Measurements from ENCODE around the gene PANK4. TPM values are rescaled to one million over a fixed set of nuclear protein-coding genes. Genes with fewer than 3 reads are reported as not detected.

Gene PANK4
- polyA plus RNA-seq, 1 donor (not counting 4 experiments of a cell fraction or from before 2014, with no cell fraction given), result 14.5 TPM

DNA sequence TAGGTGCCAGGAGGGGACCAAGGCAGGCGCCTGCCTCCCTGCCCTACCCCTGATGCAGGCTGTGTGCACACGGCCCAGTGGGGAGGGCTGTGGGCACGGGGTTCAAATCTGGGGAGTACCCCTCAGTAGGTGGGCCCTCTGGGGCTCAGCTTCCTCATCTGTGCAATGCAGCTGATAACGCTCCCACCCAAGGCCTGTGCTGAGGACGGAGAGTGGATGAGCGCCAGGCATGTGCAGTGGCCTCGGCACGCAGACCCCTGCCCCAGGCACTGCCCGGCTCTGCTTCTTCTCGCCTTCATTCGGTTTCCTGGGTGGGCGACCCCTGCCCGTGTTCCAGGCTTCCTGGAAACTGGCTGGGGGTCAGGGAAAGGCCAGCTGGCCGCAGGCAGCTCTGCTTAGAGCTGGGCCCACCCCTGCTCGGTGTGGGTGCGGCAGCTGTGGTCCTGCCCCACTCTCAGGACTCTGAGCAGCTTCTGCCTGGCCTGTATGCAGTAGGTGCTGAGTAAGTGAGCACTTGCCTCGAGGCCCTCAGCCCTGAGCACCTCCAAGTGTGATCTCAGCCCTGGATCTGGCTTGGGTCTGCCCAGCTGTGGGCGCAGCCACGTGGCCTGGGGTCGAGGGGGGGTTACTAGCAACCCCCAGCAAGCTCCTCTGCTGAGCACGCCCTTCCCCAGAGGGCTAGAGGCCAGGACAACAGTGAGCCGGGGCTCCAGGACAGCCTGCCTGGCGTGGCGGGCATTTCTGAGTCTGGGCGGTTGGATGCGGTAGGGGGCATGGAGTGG, 17.9 kb upstream of the PANK4 start:
- Histone ChIP-seq H2AFZ (ENCODE audit: control insufficient read depth, low read length) (no peak overlapping the region), H4K20me1 (ENCODE audit: control insufficient read depth, extremely low read depth, insufficient read depth, low read length) (no peaks in the 10 kb centered on the region), H3K4me2 (ENCODE audit: control insufficient read depth, extremely low read depth, insufficient read depth, low read depth, low read length) (no peak overlapping the region), H3K4me1 (ENCODE audit: control insufficient read depth, extremely low read depth, insufficient read depth, low read length) (peaks cover 35% of the 10 kb centered on the region), H3K27ac (ENCODE audit: control insufficient read depth, insufficient read depth, low read length) (no peak overlapping the region), H3K27me3 (ENCODE audit: control insufficient read depth, extremely low read depth, insufficient read depth, low read length) (no peaks in the 10 kb centered on the region), H3K9me1 (ENCODE audit: control insufficient read depth, extremely low read depth, insufficient read depth, low read length) (no peaks in the 10 kb centered on the region), H3K9me3 (ENCODE audit: control insufficient read depth, low read depth, low read length) (no peaks in the 10 kb centered on the region), H3K4me3 (ENCODE audit: control insufficient read depth in 2 of 3, extremely low read depth in 1 of 3, insufficient read depth in 2 of 3, low read depth in 1 of 3, low read length in 3 of 3) (no peak overlapping the region), H3K9ac (ENCODE audit: control insufficient read depth, extremely low read depth, insufficient read depth, low read length) (no peak overlapping the region), H3K36me3 (ENCODE audit: control insufficient read depth in 2 of 2, extremely low read depth in 1 of 2, insufficient read depth in 2 of 2, low read length in 2 of 2) (no peaks in the 10 kb centered on the region), H3K79me2 (ENCODE audit: control insufficient read depth, insufficient read depth, low read length) (no peaks in the 10 kb centered on the region)
- dilution Hi-C loops (cut with MboI; ENCODE audit: extremely low pct_ligation_motif_present, low sequenced_read_pairs), result no loop called here
- FAIRE-seq (no peak), DNase-seq (ENCODE audit: low read depth, low spot score) (no peak)
- TF ChIP-seq EZH2 (IDR thresholded peaks at IDR 0.05; ENCODE audit: low read length), result no peak
- TF ChIP-seq, protein P1, sequence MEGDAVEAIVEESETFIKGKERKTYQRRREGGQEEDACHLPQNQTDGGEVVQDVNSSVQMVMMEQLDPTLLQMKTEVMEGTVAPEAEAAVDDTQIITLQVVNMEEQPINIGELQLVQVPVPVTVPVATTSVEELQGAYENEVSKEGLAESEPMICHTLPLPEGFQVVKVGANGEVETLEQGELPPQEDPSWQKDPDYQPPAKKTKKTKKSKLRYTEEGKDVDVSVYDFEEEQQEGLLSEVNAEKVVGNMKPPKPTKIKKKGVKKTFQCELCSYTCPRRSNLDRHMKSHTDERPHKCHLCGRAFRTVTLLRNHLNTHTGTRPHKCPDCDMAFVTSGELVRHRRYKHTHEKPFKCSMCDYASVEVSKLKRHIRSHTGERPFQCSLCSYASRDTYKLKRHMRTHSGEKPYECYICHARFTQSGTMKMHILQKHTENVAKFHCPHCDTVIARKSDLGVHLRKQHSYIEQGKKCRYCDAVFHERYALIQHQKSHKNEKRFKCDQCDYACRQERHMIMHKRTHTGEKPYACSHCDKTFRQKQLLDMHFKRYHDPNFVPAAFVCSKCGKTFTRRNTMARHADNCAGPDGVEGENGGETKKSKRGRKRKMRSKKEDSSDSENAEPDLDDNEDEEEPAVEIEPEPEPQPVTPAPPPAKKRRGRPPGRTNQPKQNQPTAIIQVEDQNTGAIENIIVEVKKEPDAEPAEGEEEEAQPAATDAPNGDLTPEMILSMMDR (optimal IDR thresholded peaks at IDR 0.05 in 1 of 3, IDR thresholded peaks at IDR 0.05 in 1 of 3, conservative IDR thresholded peaks at IDR 0.05 in 1 of 3; ENCODE audit: extremely low read depth in 1 of 3, insufficient read depth in 2 of 3, low read length in 3 of 3), result no peak

DNA sequence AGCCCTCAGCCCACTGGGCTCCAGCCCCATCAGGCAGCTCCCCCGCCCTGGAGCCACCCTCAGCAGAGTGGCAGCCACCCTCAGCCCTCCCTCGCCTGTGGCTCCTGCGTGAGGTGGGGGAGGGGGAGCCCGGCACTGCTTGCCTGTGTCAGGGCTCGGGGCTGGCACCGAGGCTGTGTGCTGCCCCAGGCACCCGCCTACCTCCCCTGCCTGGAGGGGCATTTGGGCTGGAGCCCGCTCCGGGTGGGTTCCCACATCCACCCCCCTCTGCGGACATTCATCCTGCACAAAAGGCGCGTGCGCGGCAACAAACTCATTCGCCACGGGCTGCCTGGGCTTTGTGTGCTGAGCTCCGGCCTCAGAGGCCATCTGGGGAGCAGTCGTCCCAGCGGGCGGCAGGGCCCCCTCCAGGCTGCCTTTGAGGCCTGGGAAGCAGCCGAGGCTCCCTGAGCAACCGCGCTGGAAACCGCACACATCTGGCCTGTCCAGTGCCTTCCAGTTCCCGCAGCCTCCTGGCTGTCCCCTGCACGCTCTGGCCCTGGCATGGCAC, 17.2 kb upstream of the PANK4 start:
- no peaks in the 10 kb centered on the region for H3K27me3 ChIP-seq (ENCODE audit: control insufficient read depth, extremely low read depth, insufficient read depth, low read length)
- no peaks in the 10 kb centered on the region for H3K36me3 ChIP-seq (ENCODE audit: control insufficient read depth in 2 of 2, extremely low read depth in 1 of 2, insufficient read depth in 2 of 2, low read length in 2 of 2)
- H3K9ac ChIP-seq (ENCODE audit: control insufficient read depth, extremely low read depth, insufficient read depth, low read length), result no peak overlapping the region
- no peaks in the 10 kb centered on the region for H3K9me3 ChIP-seq (ENCODE audit: control insufficient read depth, low read depth, low read length)
- no peak overlapping the region for H3K4me3 ChIP-seq (ENCODE audit: control insufficient read depth in 2 of 3, extremely low read depth in 1 of 3, insufficient read depth in 2 of 3, low read depth in 1 of 3, low read length in 3 of 3)
- TF ChIP-seq, protein P1 (optimal IDR thresholded peaks at IDR 0.05 in 1 of 3, IDR thresholded peaks at IDR 0.05 in 1 of 3, conservative IDR thresholded peaks at IDR 0.05 in 1 of 3; ENCODE audit: extremely low read depth in 1 of 3, insufficient read depth in 2 of 3, low read length in 3 of 3), result no peak
- TF ChIP-seq EZH2 (IDR thresholded peaks at IDR 0.05; ENCODE audit: low read length), result no peak
- dilution Hi-C loops (cut with MboI; ENCODE audit: extremely low pct_ligation_motif_present, low sequenced_read_pairs), result no loop called here
- no peak overlapping the region for H3K27ac ChIP-seq (ENCODE audit: control insufficient read depth, insufficient read depth, low read length)
- H3K79me2 ChIP-seq (ENCODE audit: control insufficient read depth, insufficient read depth, low read length), result no peaks in the 10 kb centered on the region
- no peak overlapping the region for H2AFZ ChIP-seq (ENCODE audit: control insufficient read depth, low read length)
- DNase-seq (ENCODE audit: low read depth, low spot score), result no peak
- H3K4me1 ChIP-seq (ENCODE audit: control insufficient read depth, extremely low read depth, insufficient read depth, low read length), result peaks cover 30% of the 10 kb centered on the region
- no peak for FAIRE-seq
- H3K9me1 ChIP-seq (ENCODE audit: control insufficient read depth, extremely low read depth, insufficient read depth, low read length), result no peaks in the 10 kb centered on the region
- H4K20me1 ChIP-seq (ENCODE audit: control insufficient read depth, extremely low read depth, insufficient read depth, low read length), result no peaks in the 10 kb centered on the region
- H3K4me2 ChIP-seq (ENCODE audit: control insufficient read depth, extremely low read depth, insufficient read depth, low read depth, low read length), result no peak overlapping the region

Data from keratinocyte (primary cell).